HEK293 (cell line): ENCODE data around the gene OPRM1.
A peak's percentile ranks its signal among the peaks of the same experiment; 100 is the strongest.

Source experiments
- CTCF ChIA-PET: fragments of 350-600 bp; formaldehyde crosslinking; extraction: SDS; loops from one replicate; lab custom pipeline; 2021; ENCODE audit warnings: antibody characterized with exemption; lab: Yijun Ruan, JAX
- POLR2A ChIA-PET: fragments of 300-600 bp; formaldehyde crosslinking; extraction: SDS; loops from one replicate; lab custom pipeline; 2020; ENCODE audit warnings: antibody characterized with exemption, inconsistent platforms; lab: Yijun Ruan, JAX
- H3K27ac ChIP-seq: fragments of 200-500 bp; sonication (Bioruptor generic); 2 replicates; pipeline ENCODE4 v1.5.1; 2014; ENCODE audit warnings: low read depth, low read length, control low read depth, inconsistent platforms; ENCODE audit errors: extremely low read depth
- H3K36me3 ChIP-seq, 2 experiments: fragments of 200-500 bp in 1 of 2; sonication (Bioruptor generic) in 1 of 2; 1 replicate in 1 of 2; 2 replicates in 1 of 2; pipeline ENCODE4 v1.5.1; 2014 to 2017; ENCODE audit warnings: inconsistent platforms in 2 of 2, low read length in 2 of 2; ENCODE audit not compliant: control insufficient read depth in 2 of 2, insufficient read depth in 1 of 2
- H3K4me1 ChIP-seq: fragments of 200-500 bp; sonication (Bioruptor generic); 2 replicates; pipeline ENCODE4 v1.5.1; 2014; ENCODE audit warnings: mild to moderate bottlenecking, low read length, inconsistent platforms; ENCODE audit not compliant: control insufficient read depth, insufficient read depth
- H3K4me3 ChIP-seq: 2 replicates; pipeline ENCODE4 v1.5.1; 2011; ENCODE audit warnings: low read depth, mild to moderate bottlenecking, control low read depth, low read length, moderate library complexity
- H3K9me3 ChIP-seq: fragments of 200-500 bp; sonication (Bioruptor generic); 2 replicates; pipeline ENCODE4 v1.5.1; 2014; ENCODE audit warnings: low read depth, low read length, inconsistent platforms; ENCODE audit not compliant: control insufficient read depth, insufficient read depth
- ATF2 ChIP-seq: fragments of 450-650 bp; formaldehyde crosslinking; IDR thresholded peaks from 2 replicates; pipeline ENCODE4 v1.5.1; 2016; ENCODE audit warnings: missing biosample characterization, missing genetic modification characterization, low read depth
- BCL11B ChIP-seq: fragments of 450-650 bp; formaldehyde crosslinking; IDR thresholded peaks from 2 replicates; pipeline ENCODE4 v1.5.1; 2016; ENCODE audit warnings: low read depth, missing biosample characterization, missing genetic modification characterization
- CTCF ChIP-seq: fragments of 450-650 bp; formaldehyde crosslinking; IDR thresholded peaks from 2 replicates; pipeline ENCODE4 v1.5.1; 2016; ENCODE audit warnings: missing biosample characterization, missing genetic modification characterization
- KLF1 ChIP-seq: fragments of 450-650 bp; formaldehyde crosslinking; IDR thresholded peaks from 2 replicates; pipeline ENCODE4 v1.5.1; 2016; ENCODE audit warnings: missing biosample characterization, missing genetic modification characterization
- MYNN ChIP-seq: fragments of 450-650 bp; formaldehyde crosslinking; IDR thresholded peaks from 2 replicates; pipeline ENCODE4 v1.5.1; 2016; ENCODE audit warnings: missing biosample characterization, missing genetic modification characterization, borderline replicate concordance
- OSR2 ChIP-seq: fragments of 450-650 bp; formaldehyde crosslinking; IDR thresholded peaks from 2 replicates; pipeline ENCODE4 v1.5.1; 2016; ENCODE audit warnings: missing biosample characterization, missing genetic modification characterization
- OVOL3 ChIP-seq: fragments of 450-650 bp; formaldehyde crosslinking; IDR thresholded peaks from 2 replicates; pipeline ENCODE4 v1.5.1; 2016; ENCODE audit warnings: missing biosample characterization, missing genetic modification characterization
- YY2 ChIP-seq: fragments of 450-650 bp; formaldehyde crosslinking; IDR thresholded peaks from 2 replicates; pipeline ENCODE4 v1.5.1; 2016; ENCODE audit warnings: missing biosample characterization, missing genetic modification characterization
- ZBTB7A ChIP-seq: fragments of 450-650 bp; formaldehyde crosslinking; IDR thresholded peaks from 2 replicates; pipeline ENCODE4 v1.5.1; 2016; ENCODE audit warnings: low read depth, missing biosample characterization, missing genetic modification characterization
- ZNF133 ChIP-seq: fragments of 450-650 bp; formaldehyde crosslinking; IDR thresholded peaks from 2 replicates; pipeline ENCODE4 v1.5.1; 2016; ENCODE audit warnings: missing biosample characterization, missing genetic modification characterization
- ZNF239 ChIP-seq: fragments of 450-650 bp; formaldehyde crosslinking; IDR thresholded peaks from 2 replicates; pipeline ENCODE4 v1.5.1; 2016; ENCODE audit warnings: missing biosample characterization, missing genetic modification characterization
- ZNF324 ChIP-seq: fragments of 450-650 bp; formaldehyde crosslinking; IDR thresholded peaks from 2 replicates; pipeline ENCODE4 v1.5.1; 2016; ENCODE audit warnings: missing biosample characterization, missing genetic modification characterization
- ZNF341 ChIP-seq: fragments of 450-650 bp; formaldehyde crosslinking; IDR thresholded peaks from 2 replicates; pipeline ENCODE4; 2016; ENCODE audit warnings: low read depth, missing biosample characterization, missing genetic modification characterization
- ZNF394 ChIP-seq: fragments of 450-650 bp; formaldehyde crosslinking; IDR thresholded peaks from 2 replicates; pipeline ENCODE4 v1.5.1; 2016; ENCODE audit warnings: missing biosample characterization, missing genetic modification characterization, mild to moderate bottlenecking, moderate library complexity, borderline replicate concordance
- ZNF433 ChIP-seq: fragments of 450-650 bp; formaldehyde crosslinking; IDR thresholded peaks from 2 replicates; pipeline ENCODE4 v1.5.1; 2016; ENCODE audit warnings: missing biosample characterization, missing genetic modification characterization, low read depth
- ZNF548 ChIP-seq: fragments of 450-650 bp; formaldehyde crosslinking; IDR thresholded peaks from 2 replicates; pipeline ENCODE4 v1.5.1; 2016; ENCODE audit warnings: missing biosample characterization, missing genetic modification characterization
- ZNF549 ChIP-seq: fragments of 450-650 bp; IDR thresholded peaks from 2 replicates; pipeline ENCODE4 v1.5.1; 2018; ENCODE audit warnings: missing biosample characterization, missing genetic modification characterization, mild to moderate bottlenecking, inconsistent platforms, moderate library complexity
- ZNF555 ChIP-seq: fragments of 450-650 bp; formaldehyde crosslinking; conservative IDR thresholded peaks from 2 replicates; pipeline ENCODE4 v1.5.1; 2017; ENCODE audit warnings: missing biosample characterization, mild to moderate bottlenecking, missing genetic modification characterization, inconsistent platforms
- ZNF600 ChIP-seq: fragments of 450-650 bp; formaldehyde crosslinking; IDR thresholded peaks from 2 replicates; pipeline ENCODE4 v1.5.1; 2016; ENCODE audit warnings: missing biosample characterization, missing genetic modification characterization
- ZNF610 ChIP-seq: fragments of 450-650 bp; formaldehyde crosslinking; IDR thresholded peaks from 2 replicates; pipeline ENCODE4 v1.5.1; 2016; ENCODE audit warnings: missing biosample characterization, missing genetic modification characterization, borderline replicate concordance
- ZNF692 ChIP-seq: fragments of 450-650 bp; formaldehyde crosslinking; IDR thresholded peaks from 2 replicates; pipeline ENCODE4 v1.5.1; 2016; ENCODE audit warnings: missing biosample characterization, missing genetic modification characterization
- ZNF768 ChIP-seq: fragments of 450-650 bp; formaldehyde crosslinking; IDR thresholded peaks from 2 replicates; pipeline ENCODE4 v1.5.1; 2018; ENCODE audit warnings: missing biosample characterization, mild to moderate bottlenecking, missing genetic modification characterization
- ZNF777 ChIP-seq: fragments of 450-650 bp; formaldehyde crosslinking; IDR thresholded peaks from 2 replicates; pipeline ENCODE4 v1.5.1; 2017; ENCODE audit warnings: missing biosample characterization, missing genetic modification characterization, borderline replicate concordance
- TF ChIP-seq, protein P1 (sequence below): fragments of 450-650 bp; formaldehyde crosslinking; IDR thresholded peaks from 2 replicates; pipeline ENCODE4 v1.5.1; 2017; ENCODE audit warnings: missing biosample characterization, missing genetic modification characterization
- TF ChIP-seq, protein P2 (sequence below): sonication (generic); formaldehyde crosslinking; IDR thresholded peaks from 2 replicates; pipeline ENCODE4 v1.8.1; 2022; ENCODE audit warnings: mild to moderate bottlenecking, moderate library complexity, missing genetic modification reagents

Gene OPRM1

GRCh38 chr6:154280521-154280920 lies 241.5 kb downstream of the OPRM1 start:
- POLR2A ChIA-PET, result no interaction called here
- H3K9me3 ChIP-seq, result no peaks in the 10 kb centered on the region
- TF ChIP-seq ZNF324 (tag by site-specific recombination) (no peak), ZNF341 (tag by site-specific recombination) (no peak), ZNF610 (tag by site-specific recombination) (no peak), KLF1 (tag by site-specific recombination) (no peak), ZNF549 (tag by site-specific recombination) (no peak), ZNF433 (no peak), CTCF (tag by site-specific recombination) (no peak), ZNF548 (no peak)
- TF ChIP-seq, protein P1, sequence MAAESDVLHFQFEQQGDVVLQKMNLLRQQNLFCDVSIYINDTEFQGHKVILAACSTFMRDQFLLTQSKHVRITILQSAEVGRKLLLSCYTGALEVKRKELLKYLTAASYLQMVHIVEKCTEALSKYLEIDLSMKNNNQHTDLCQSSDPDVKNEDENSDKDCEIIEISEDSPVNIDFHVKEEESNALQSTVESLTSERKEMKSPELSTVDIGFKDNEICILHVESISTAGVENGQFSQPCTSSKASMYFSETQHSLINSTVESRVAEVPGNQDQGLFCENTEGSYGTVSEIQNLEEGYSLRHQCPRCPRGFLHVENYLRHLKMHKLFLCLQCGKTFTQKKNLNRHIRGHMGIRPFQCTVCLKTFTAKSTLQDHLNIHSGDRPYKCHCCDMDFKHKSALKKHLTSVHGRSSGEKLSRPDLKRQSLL, result no peak
- TF ChIP-seq, all 188 proteins: peak for 0
- Histone ChIP-seq H3K4me3 (no peak overlapping the region), H3K36me3 (no peaks in the 10 kb centered on the region), H3K4me1 (no peaks in the 10 kb centered on the region), H3K27ac (no peak overlapping the region)
- CTCF ChIA-PET, result interaction anchor here (0.6 to 1.1 kb wide), 3 partner anchors 76 to 221 kb away, joined by 3 read pairs; partner anchors contain the start of gene IPCEF1

GRCh38 chr6:154284313-154284853 lies 245.3 kb downstream of the OPRM1 start:
- Histone ChIP-seq H3K27ac (no peak overlapping the region), H3K36me3 (no peaks in the 10 kb centered on the region), H3K9me3 (no peaks in the 10 kb centered on the region), H3K4me1 (no peaks in the 10 kb centered on the region), H3K4me3 (no peak overlapping the region)
- TF ChIP-seq ATF2 (tag by site-specific recombination), result 0 out of 2 replicates have a peak, but pooled peaks have one; percentile 37
- no peak for TF ChIP-seq ZNF394 (tag by site-specific recombination)
- TF ChIP-seq ZNF692 (tag by site-specific recombination), result no peak
- POLR2A ChIA-PET, result no interaction called here
- CTCF ChIA-PET, result no interaction called here

DNA sequence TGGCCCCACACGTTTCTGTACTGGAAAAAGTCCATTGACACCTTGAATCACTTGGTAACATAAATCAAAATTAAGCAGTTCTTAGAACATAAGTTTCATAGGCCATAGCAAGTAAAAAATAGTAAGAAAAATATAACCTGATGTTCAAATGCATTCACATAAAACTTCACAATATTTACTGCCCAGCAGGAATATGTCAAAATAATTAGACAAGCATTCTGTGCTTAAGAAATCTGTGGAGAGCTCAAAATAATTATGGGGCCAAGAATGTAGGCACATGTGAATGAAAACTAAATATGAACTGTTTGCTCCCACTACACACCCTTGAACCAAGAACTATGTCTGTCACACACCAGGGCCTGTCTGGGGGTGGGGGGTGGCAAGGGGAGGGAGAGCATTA lies 246.8 kb downstream of the OPRM1 start:
- Histone ChIP-seq H3K4me3 (no peak overlapping the region), H3K27ac (no peak overlapping the region), H3K9me3 (no peaks in the 10 kb centered on the region), H3K36me3 (no peaks in the 10 kb centered on the region), H3K4me1 (no peaks in the 10 kb centered on the region)
- ChIA-PET POLR2A (interaction anchor here (0.7 kb wide), 1 partner anchor 125 kb away, joined by 6 read pairs; no protein-coding TSS in a partner anchor), CTCF (interaction anchor here (0.9 to 1.3 kb wide), 2 partner anchors 8 to 9 kb away, joined by 3 to 5 read pairs; no protein-coding TSS in a partner anchor)
- TF ChIP-seq BCL11B (tag by site-specific recombination), result no peak
- no peak for TF ChIP-seq OSR2 (tag by site-specific recombination)
- no peak for TF ChIP-seq ZNF341 (tag by site-specific recombination)
- no peak for TF ChIP-seq ZNF768
- TF ChIP-seq, protein P2, sequence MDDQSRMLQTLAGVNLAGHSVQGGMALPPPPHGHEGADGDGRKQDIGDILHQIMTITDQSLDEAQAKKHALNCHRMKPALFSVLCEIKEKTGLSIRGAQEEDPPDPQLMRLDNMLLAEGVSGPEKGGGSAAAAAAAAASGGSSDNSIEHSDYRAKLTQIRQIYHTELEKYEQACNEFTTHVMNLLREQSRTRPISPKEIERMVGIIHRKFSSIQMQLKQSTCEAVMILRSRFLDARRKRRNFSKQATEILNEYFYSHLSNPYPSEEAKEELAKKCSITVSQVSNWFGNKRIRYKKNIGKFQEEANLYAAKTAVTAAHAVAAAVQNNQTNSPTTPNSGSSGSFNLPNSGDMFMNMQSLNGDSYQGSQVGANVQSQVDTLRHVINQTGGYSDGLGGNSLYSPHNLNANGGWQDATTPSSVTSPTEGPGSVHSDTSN (CRISPR knock-in tag), result no peak
- TF ChIP-seq YY2 (tag by site-specific recombination), result no peak
- no peak for TF ChIP-seq ZNF555 (tag by site-specific recombination)
- no peak for TF ChIP-seq OVOL3 (tag by site-specific recombination)
- no peak for TF ChIP-seq ZBTB7A (tag by site-specific recombination)
- no peak for TF ChIP-seq ZNF239 (tag by site-specific recombination)
- no peak for TF ChIP-seq ZNF433
- TF ChIP-seq ZNF777 (tag by site-specific recombination), result no peak
- TF ChIP-seq MYNN (tag by site-specific recombination), result no peak
- no peak for TF ChIP-seq ZNF600 (tag by site-specific recombination)
- TF ChIP-seq ZNF133 (tag by site-specific recombination), result no peak
